GM12891 (cell line): ENCODE results near the gene ARPC2.

Experiments used
- PAX5 ChIP-seq: IDR thresholded peaks from 2 replicates; pipeline ENCODE4 v1.6.1; 2011; ENCODE audit warnings: low read length, moderate library complexity, mild to moderate bottlenecking; ENCODE audit not compliant: insufficient read depth, severe bottlenecking
- POLR2A ChIP-seq: IDR thresholded peaks from 2 replicates; pipeline ENCODE4 v1.6.1; 2011; ENCODE audit warnings: low read depth, low read length, control low read depth
- POLR2AphosphoS5 ChIP-seq: IDR thresholded peaks from 2 replicates; pipeline ENCODE4 v1.6.1; 2011; ENCODE audit warnings: low read depth, low read length, control low read depth
- POU2F2 ChIP-seq: IDR thresholded peaks from 2 replicates; pipeline ENCODE4 v1.6.1; 2011; ENCODE audit warnings: low read depth, mild to moderate bottlenecking, control low read depth, low read length, moderate library complexity
- SPI1 ChIP-seq: IDR thresholded peaks from 2 replicates; pipeline ENCODE4 v1.6.1; 2011; ENCODE audit warnings: low read depth, low read length, control low read depth
- TAF1 ChIP-seq: IDR thresholded peaks from 2 replicates; pipeline ENCODE4 v1.6.1; 2011; ENCODE audit warnings: low read depth, low read length, control low read depth

DNA sequence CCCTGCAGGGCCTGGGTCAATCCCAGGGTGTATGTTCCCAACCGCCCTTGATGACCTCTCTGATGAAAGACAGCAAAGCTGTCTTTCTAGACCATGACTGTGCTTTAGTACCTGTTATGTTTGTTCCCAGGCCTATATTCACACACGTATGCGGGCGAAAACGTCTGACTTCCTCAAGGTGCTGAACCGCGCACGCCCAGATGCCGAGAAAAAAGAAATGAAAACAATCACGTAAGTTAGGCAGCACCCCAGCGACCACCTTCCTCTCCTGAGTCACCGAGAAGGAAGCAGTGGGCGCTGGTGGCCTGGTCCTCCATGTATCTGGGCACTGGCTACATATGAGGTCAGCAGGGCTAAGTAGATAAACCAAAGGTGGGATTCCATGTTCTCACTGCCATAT, 32.7 kb downstream of the ARPC2 start:
- TF ChIP-seq POLR2AphosphoS5: no peak
- TF ChIP-seq TAF1: no peak
- peak; percentile 12; the same call in 1 of the 2 replicates for TF ChIP-seq POLR2A
- no peak for TF ChIP-seq PAX5
- no peak for TF ChIP-seq POU2F2
- no peak for TF ChIP-seq SPI1
